K562 (cell line): ENCODE results near the gene PDHA2. TPM values are rescaled to one million over a fixed set of nuclear protein-coding genes. Genes with fewer than 3 reads are reported as not detected.

Source experiments
- ATAC-seq: fragments of 200-7000 bp; cut with Tn5 transposase; 3 replicates; pipeline ENCODE4 v1.9.1; 2020; ENCODE audit warnings: moderate library complexity
- BruUV-seq: library from RNA; stranded (reverse); fragments of 400-500 nt; replicated peaks from 2 replicates; lab custom pipeline; 2021; lab: Mats Ljungman, UMichigan
- CTCF ChIA-PET: fragments of 300-600 bp; formaldehyde crosslinking; extraction: SDS; loops from one replicate; lab custom pipeline; 2021; ENCODE audit warnings: low intra/inter-chr PET ratio; lab: Yijun Ruan, JAX
- POLR2A ChIA-PET: fragments of 300-600, 350-650 bp; sonication (Branson Sonifier 250); formaldehyde crosslinking; extraction: SDS; loops from one replicate; lab custom pipeline; 2021; ENCODE audit warnings: antibody characterized with exemption, inconsistent platforms; lab: Yijun Ruan, JAX
- DNase-seq, 4 experiments: peaks; one replicate each; pipeline versions ENCODE4 v3.0.0 to v3.0.0-alpha.2; 2011 to 2018; ENCODE audit warnings: low spot score in 3 of 4, mixed read lengths in 3 of 4; ENCODE audit errors: extremely low read depth in 1 of 4
- FAIRE-seq: peaks from 2 replicates; lab custom pipeline; 2011; peaks lifted over from hg19 to GRCh38; lab: Jason Lieb, UNC
- H2AFZ ChIP-seq: 2 replicates; pipeline ENCODE4 v1.6.0; 2011; ENCODE audit warnings: low read depth, low read length, control low read depth, inconsistent platforms
- H3K27ac ChIP-seq: fragments of 200-600 bp; 3 replicates; pipeline ENCODE4 v1.8.0; 2011; ENCODE audit warnings: low read depth, mild to moderate bottlenecking, control low read depth, inconsistent platforms, low read length, moderate library complexity, mixed read lengths; ENCODE audit errors: extremely low read depth
- H3K27me3 ChIP-seq, 2 experiments: fragments of 300-600 bp in 1 of 2; 2 replicates in 1 of 2; 3 replicates in 1 of 2; pipeline versions ENCODE4 v1.6.0 to v1.8.0; 2011; ENCODE audit warnings: inconsistent platforms in 2 of 2, low read length in 2 of 2, mild to moderate bottlenecking in 1 of 2, mixed read lengths in 1 of 2, moderate library complexity in 1 of 2; ENCODE audit not compliant: control insufficient read depth in 2 of 2, insufficient read depth in 2 of 2
- H3K36me3 ChIP-seq: fragments of 300-600 bp; 3 replicates; pipeline ENCODE4 v1.8.0; 2011; ENCODE audit warnings: mild to moderate bottlenecking, low read length, inconsistent platforms; ENCODE audit not compliant: control insufficient read depth, insufficient read depth
- H3K4me1 ChIP-seq, 2 experiments: fragments of 200-600 bp in 1 of 2; replicated peaks in 1 of 2; 2 replicates in 1 of 2; 3 replicates in 1 of 2; pipeline versions ENCODE4 v1.5.1 to v1.8.0; 2011; ENCODE audit warnings: inconsistent platforms in 2 of 2, low read length in 2 of 2, mild to moderate bottlenecking in 1 of 2, mixed read lengths in 1 of 2, moderate library complexity in 1 of 2; ENCODE audit not compliant: control insufficient read depth in 2 of 2, insufficient read depth in 2 of 2
- H3K4me2 ChIP-seq: 2 replicates; pipeline ENCODE4 v1.6.1; 2011; ENCODE audit warnings: low read length, control low read depth, inconsistent platforms, mixed read lengths; ENCODE audit not compliant: insufficient read depth
- H3K4me3 ChIP-seq: fragments of 200-600 bp; sonication (generic), shearing (Covaris generic); 2 replicates; pipeline ENCODE4 v1.5.1; 2016; ENCODE audit warnings: control low read depth, inconsistent platforms
- H3K79me2 ChIP-seq: fragments of 200-600 bp; 3 replicates; pipeline ENCODE4 v1.8.0; 2011; ENCODE audit warnings: low read length, inconsistent platforms; ENCODE audit not compliant: control insufficient read depth, insufficient read depth
- H3K9ac ChIP-seq, 2 experiments: 2 replicates each; pipeline versions ENCODE4 v1.6.0 to v1.6.1; 2011; ENCODE audit warnings: low read depth in 2 of 2, low read length in 2 of 2, control low read depth in 1 of 2, inconsistent platforms in 1 of 2, mild to moderate bottlenecking in 1 of 2, mixed read lengths in 1 of 2; ENCODE audit not compliant: insufficient read depth in 1 of 2
- H3K9me1 ChIP-seq: one replicate; pipeline ENCODE4 v1.6.0; 2011; ENCODE audit warnings: inconsistent platforms, mild to moderate bottlenecking, low read length, moderate library complexity; ENCODE audit not compliant: control insufficient read depth, insufficient read depth
- H3K9me3 ChIP-seq: replicated peaks from 2 replicates; pipeline ENCODE4 v1.5.1; 2011; ENCODE audit warnings: low read depth, low read length, inconsistent platforms; ENCODE audit not compliant: control insufficient read depth, insufficient read depth
- H4K20me1 ChIP-seq: replicated peaks from 2 replicates; pipeline ENCODE4 v1.6.1; 2011; ENCODE audit warnings: low read length, inconsistent platforms, mixed read lengths; ENCODE audit not compliant: control insufficient read depth, insufficient read depth
- ESRRB ChIP-seq: fragments of 250-450 bp; sonication (Bioruptor Pico); IDR thresholded peaks from 2 replicates; pipeline ENCODE4 v1.5.0; 2020; ENCODE audit warnings: mild to moderate bottlenecking, moderate library complexity, borderline replicate concordance
- FOXM1 ChIP-seq, 2 experiments: fragments of 450-650 bp in 1 of 2; sonication (generic) in 1 of 2; formaldehyde crosslinking in 1 of 2; IDR thresholded peaks; 2 replicates each; pipeline versions ENCODE4 v1.6.1 to v1.9.0; 2017 to 2022; ENCODE audit warnings: low read depth in 2 of 2, mild to moderate bottlenecking in 2 of 2, missing genetic modification reagents in 1 of 2, moderate library complexity in 1 of 2
- NFE2 ChIP-seq: IDR thresholded peaks from 2 replicates; pipeline ENCODE4 v1.6.1; 2014; ENCODE audit warnings: antibody characterized with exemption, low read depth
- OTX1 ChIP-seq: fragments of 450-650 bp; formaldehyde crosslinking; IDR thresholded peaks from 2 replicates; pipeline ENCODE4 v1.4.0; 2022; ENCODE audit warnings: mild to moderate bottlenecking
- RCOR1 ChIP-seq, 2 experiments: IDR thresholded peaks; 2 replicates each; pipeline ENCODE4 v1.6.1; 2012; ENCODE audit warnings: low read depth in 2 of 2, low read length in 2 of 2, borderline replicate concordance in 1 of 2, improper control_type of control experiment in 1 of 2
- SNIP1 ChIP-seq: fragments of 450-650 bp; IDR thresholded peaks from 2 replicates; pipeline ENCODE4 v1.7.1; 2017; ENCODE audit warnings: low read depth, mild to moderate bottlenecking
- ZBTB1 ChIP-seq: sonication (generic); formaldehyde crosslinking; IDR thresholded peaks from 2 replicates; pipeline ENCODE4 v1.8.1; 2023; ENCODE audit warnings: missing genetic modification reagents, low read depth, mild to moderate bottlenecking, borderline replicate concordance
- ZFP1 ChIP-seq: fragments of 450-650 bp; formaldehyde crosslinking; IDR thresholded peaks from 2 replicates; pipeline ENCODE4 v1.4.0; 2020; ENCODE audit warnings: mild to moderate bottlenecking, mixed read lengths
- ZNF384 ChIP-seq: IDR thresholded peaks from 2 replicates; pipeline ENCODE4 v1.6.1; 2012; ENCODE audit warnings: low read depth, low read length, improper control_type of control experiment
- ZNF445 ChIP-seq: fragments of 250-450 bp; sonication (Bioruptor Pico); IDR thresholded peaks from 2 replicates; pipeline ENCODE4 v1.4.0; 2020; ENCODE audit warnings: low read depth, mild to moderate bottlenecking, moderate library complexity
- in situ Hi-C: fragments of 300-500 bp; cut with MboI; formaldehyde crosslinking; loops from 4 replicates; pipeline ENCODE4 v1.15.0; 2018; ENCODE audit warnings: inconsistent platforms, mixed read lengths
- intact Hi-C: fragments of 100-400 bp; cut with micrococcal nuclease; formaldehyde crosslinking; loops from 2 replicates; pipeline ENCODE4 v1.14.2; 2022
- polyA plus RNA-seq, 8 experiments: library from polyadenylated mRNA; depleted of rRNA in 4 of 8; stranded (reverse) in 5 of 8; unstranded in 3 of 8; fragments of >200 nt; fragmentation: Nextera tagmentation in 2 of 8; fragmentation: Illumina TruSeq in 1 of 8; extraction: Ambion mirVana in 2 of 8; extraction: Trizol in 1 of 8; gene quantifications; 2 replicates each; pipeline versions ENCODE4 v1.2.1 to v1.2.3, GENCODE V29; 2011 to 2014; ENCODE audit warnings: inconsistent platforms in 1 of 8, missing spikeins in 1 of 8
- total RNA-seq, 7 experiments: library from RNA; depleted of rRNA in 6 of 7; stranded (reverse); fragments of >200 nt in 6 of 7; fragmentation: Illumina TruSeq in 2 of 7; extraction: Trizol in 2 of 7; gene quantifications; 2 replicates each; pipeline versions ENCODE4 v1.2.1 to v1.2.3, GENCODE V29; 2011 to 2021; ENCODE audit warnings: low replicate concordance in 1 of 7
- TF ChIP-seq, protein P1 (sequence below), 2 experiments: IDR thresholded peaks in 1 of 2; conservative IDR thresholded peaks in 1 of 2; 2 replicates each; pipeline ENCODE4 v1.6.1; 2016; ENCODE audit warnings: low read depth in 2 of 2, mild to moderate bottlenecking in 1 of 2, missing compliant biosample characterization in 1 of 2, missing genetic modification characterization in 1 of 2, moderate library complexity in 1 of 2
- TF ChIP-seq, protein P2 (sequence below): fragments of 450-650 bp; conservative IDR thresholded peaks from 2 replicates; pipeline ENCODE4 v1.6.1; 2016; ENCODE audit warnings: missing genetic modification characterization, low read depth, mild to moderate bottlenecking, control low read depth, missing compliant biosample characterization
- TF ChIP-seq, protein P3 (sequence below): fragments of 450-650 bp; IDR thresholded peaks from 2 replicates; pipeline ENCODE4 v1.7.1; 2018; ENCODE audit warnings: mild to moderate bottlenecking, low read depth; ENCODE audit not compliant: partially characterized antibody
- TF ChIP-seq, protein P4 (sequence below): fragments of 450-650 bp; formaldehyde crosslinking; IDR thresholded peaks from 2 replicates; pipeline ENCODE4 v1.4.0; 2020; ENCODE audit warnings: mild to moderate bottlenecking, moderate library complexity

PDHA2 gene
- total and polyA plus RNA-seq, 9 of the 15 experiments (the other 6 are each of a cell fraction or from before 2014, with no cell fraction given), result not detected

DNA sequence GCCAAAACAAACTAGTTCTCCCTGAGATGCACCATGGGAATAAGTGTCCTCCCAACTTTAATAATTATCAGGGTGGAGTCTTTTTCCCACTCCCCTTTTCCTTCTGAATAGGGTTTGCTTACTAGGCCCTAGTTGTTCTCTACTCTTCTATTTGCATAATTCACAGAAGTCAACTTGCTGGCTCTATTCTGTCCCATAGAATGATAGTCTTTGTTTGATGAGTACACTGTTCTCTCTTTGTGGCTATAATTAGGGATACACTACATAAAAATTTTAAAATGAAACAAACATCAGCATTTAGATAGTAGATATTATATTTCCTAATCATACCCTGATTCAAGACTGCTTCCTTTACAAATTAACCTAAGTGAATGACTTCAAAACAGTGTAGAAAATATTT is 10.3 kb downstream of the PDHA2 start:
- Histone ChIP-seq H3K9ac (no peak overlapping the region), H3K4me2 (no peak overlapping the region), H3K36me3 (no peaks in the 10 kb centered on the region), H3K79me2 (no peaks in the 10 kb centered on the region), H3K27me3 (no peaks in the 10 kb centered on the region), H3K4me1 (no peaks in the 10 kb centered on the region), H3K4me3 (no peak overlapping the region), H4K20me1 (no peaks in the 10 kb centered on the region), H3K9me3 (no peaks in the 10 kb centered on the region), H3K9me1 (no peaks in the 10 kb centered on the region), H3K27ac (no peak overlapping the region), H2AFZ (no peak overlapping the region)
- POLR2A ChIA-PET, result no interaction called here
- no TSS peak for BruUV-seq
- no peak for DNase-seq
- CTCF ChIA-PET, result no interaction called here
- no peak for ATAC-seq
- no peak for FAIRE-seq
- intact Hi-C loops, result no loop called here
- in situ Hi-C loops, result no loop called here
- TF ChIP-seq RCOR1 (IDR thresholded peaks at IDR 0.05; ENCODE audit: borderline replicate concordance in 1 of 2, low read depth in 2 of 2, low read length in 2 of 2) (no peak), OTX1 (no peak), ZNF445 (CRISPR knock-in tag) (no peak), ZBTB1 (CRISPR knock-in tag) (no peak), NFE2 (no peak), ZFP1 (CRISPR knock-in tag) (no peak), ESRRB (CRISPR knock-in tag) (no peak), SNIP1 (no peak), ZNF384 (no peak), FOXM1 (IDR thresholded peaks at IDR 0.05; ENCODE audit: low read depth) (no peak), FOXM1 (CRISPR knock-in tag; IDR thresholded peaks at IDR 0.05; ENCODE audit: low read depth) (no peak)
- TF ChIP-seq, protein P1, sequence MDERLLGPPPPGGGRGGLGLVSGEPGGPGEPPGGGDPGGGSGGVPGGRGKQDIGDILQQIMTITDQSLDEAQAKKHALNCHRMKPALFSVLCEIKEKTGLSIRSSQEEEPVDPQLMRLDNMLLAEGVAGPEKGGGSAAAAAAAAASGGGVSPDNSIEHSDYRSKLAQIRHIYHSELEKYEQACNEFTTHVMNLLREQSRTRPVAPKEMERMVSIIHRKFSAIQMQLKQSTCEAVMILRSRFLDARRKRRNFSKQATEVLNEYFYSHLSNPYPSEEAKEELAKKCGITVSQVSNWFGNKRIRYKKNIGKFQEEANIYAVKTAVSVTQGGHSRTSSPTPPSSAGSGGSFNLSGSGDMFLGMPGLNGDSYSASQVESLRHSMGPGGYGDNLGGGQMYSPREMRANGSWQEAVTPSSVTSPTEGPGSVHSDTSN (CRISPR knock-in tag; IDR thresholded peaks at IDR 0.05; ENCODE audit: low read depth), result no peak
- TF ChIP-seq, protein P1 (tag; conservative IDR thresholded peaks at IDR 0.05; ENCODE audit: low read depth), result no peak
- TF ChIP-seq, protein P2, sequence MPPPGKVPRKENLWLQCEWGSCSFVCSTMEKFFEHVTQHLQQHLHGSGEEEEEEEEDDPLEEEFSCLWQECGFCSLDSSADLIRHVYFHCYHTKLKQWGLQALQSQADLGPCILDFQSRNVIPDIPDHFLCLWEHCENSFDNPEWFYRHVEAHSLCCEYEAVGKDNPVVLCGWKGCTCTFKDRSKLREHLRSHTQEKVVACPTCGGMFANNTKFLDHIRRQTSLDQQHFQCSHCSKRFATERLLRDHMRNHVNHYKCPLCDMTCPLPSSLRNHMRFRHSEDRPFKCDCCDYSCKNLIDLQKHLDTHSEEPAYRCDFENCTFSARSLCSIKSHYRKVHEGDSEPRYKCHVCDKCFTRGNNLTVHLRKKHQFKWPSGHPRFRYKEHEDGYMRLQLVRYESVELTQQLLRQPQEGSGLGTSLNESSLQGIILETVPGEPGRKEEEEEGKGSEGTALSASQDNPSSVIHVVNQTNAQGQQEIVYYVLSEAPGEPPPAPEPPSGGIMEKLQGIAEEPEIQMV, result no peak
- TF ChIP-seq, protein P3, sequence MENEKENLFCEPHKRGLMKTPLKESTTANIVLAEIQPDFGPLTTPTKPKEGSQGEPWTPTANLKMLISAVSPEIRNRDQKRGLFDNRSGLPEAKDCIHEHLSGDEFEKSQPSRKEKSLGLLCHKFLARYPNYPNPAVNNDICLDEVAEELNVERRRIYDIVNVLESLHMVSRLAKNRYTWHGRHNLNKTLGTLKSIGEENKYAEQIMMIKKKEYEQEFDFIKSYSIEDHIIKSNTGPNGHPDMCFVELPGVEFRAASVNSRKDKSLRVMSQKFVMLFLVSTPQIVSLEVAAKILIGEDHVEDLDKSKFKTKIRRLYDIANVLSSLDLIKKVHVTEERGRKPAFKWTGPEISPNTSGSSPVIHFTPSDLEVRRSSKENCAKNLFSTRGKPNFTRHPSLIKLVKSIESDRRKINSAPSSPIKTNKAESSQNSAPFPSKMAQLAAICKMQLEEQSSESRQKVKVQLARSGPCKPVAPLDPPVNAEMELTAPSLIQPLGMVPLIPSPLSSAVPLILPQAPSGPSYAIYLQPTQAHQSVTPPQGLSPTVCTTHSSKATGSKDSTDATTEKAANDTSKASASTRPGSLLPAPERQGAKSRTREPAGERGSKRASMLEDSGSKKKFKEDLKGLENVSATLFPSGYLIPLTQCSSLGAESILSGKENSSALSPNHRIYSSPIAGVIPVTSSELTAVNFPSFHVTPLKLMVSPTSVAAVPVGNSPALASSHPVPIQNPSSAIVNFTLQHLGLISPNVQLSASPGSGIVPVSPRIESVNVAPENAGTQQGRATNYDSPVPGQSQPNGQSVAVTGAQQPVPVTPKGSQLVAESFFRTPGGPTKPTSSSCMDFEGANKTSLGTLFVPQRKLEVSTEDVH, result no peak
- TF ChIP-seq, protein P4, sequence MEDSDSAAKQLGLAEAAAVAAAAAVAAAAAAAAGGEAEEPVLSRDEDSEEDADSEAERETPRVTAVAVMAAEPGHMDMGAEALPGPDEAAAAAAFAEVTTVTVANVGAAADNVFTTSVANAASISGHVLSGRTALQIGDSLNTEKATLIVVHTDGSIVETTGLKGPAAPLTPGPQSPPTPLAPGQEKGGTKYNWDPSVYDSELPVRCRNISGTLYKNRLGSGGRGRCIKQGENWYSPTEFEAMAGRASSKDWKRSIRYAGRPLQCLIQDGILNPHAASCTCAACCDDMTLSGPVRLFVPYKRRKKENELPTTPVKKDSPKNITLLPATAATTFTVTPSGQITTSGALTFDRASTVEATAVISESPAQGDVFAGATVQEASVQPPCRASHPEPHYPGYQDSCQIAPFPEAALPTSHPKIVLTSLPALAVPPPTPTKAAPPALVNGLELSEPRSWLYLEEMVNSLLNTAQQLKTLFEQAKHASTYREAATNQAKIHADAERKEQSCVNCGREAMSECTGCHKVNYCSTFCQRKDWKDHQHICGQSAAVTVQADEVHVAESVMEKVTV (CRISPR knock-in tag), result no peak
